GM23338 (cell line): ENCODE measurements around the gene SLC19A2. TPM values are rescaled to one million over a fixed set of nuclear protein-coding genes. Genes with fewer than 3 reads are reported as not detected.

Source experiments
- ATAC-seq: fragments of 200-7000 bp; cut with Tn5 transposase; 3 replicates; pipeline ENCODE4 v1.9.1; 2020
- DNase-seq: peaks from one replicate; pipeline ENCODE4 v3.0.0-alpha.2; 2015; ENCODE audit warnings: low spot score
- H2AFZ ChIP-seq: fragments of 200-600 bp; sonication (generic); 2 replicates; pipeline ENCODE4 v1.8.0; 2016; ENCODE audit warnings: antibody characterized with exemption, mild to moderate bottlenecking, moderate library complexity
- H3F3A ChIP-seq: fragments of 200-600 bp; sonication (generic); replicated peaks from 2 replicates; pipeline ENCODE4 v1.8.0; 2017; ENCODE audit warnings: antibody characterized with exemption, mixed run types, low read depth
- H3K27ac ChIP-seq: fragments of 200-600 bp; sonication (generic); 2 replicates; pipeline ENCODE4 v1.6.1; 2016; ENCODE audit warnings: low read depth
- H3K27me3 ChIP-seq: fragments of 200-600 bp; sonication (generic); 2 replicates; pipeline ENCODE4 v1.8.0; 2016; ENCODE audit warnings: mild to moderate bottlenecking, mixed run types, moderate library complexity; ENCODE audit not compliant: insufficient read depth
- H3K36me3 ChIP-seq: fragments of 200-600 bp; sonication (generic); 2 replicates; pipeline ENCODE4 v1.8.0; 2016; ENCODE audit warnings: mild to moderate bottlenecking; ENCODE audit not compliant: insufficient read depth
- H3K4me1 ChIP-seq: fragments of 200-600 bp; sonication (generic); 2 replicates; pipeline ENCODE4 v1.8.0; 2016; ENCODE audit warnings: mild to moderate bottlenecking, moderate library complexity; ENCODE audit not compliant: insufficient read depth
- H3K4me2 ChIP-seq: fragments of 200-600 bp; sonication (generic); 2 replicates; pipeline ENCODE4 v1.7.1; 2017; ENCODE audit warnings: mixed run types
- H3K4me3 ChIP-seq: fragments of 200-600 bp; sonication (generic); 2 replicates; pipeline ENCODE4 v1.6.1; 2016; ENCODE audit warnings: mixed run types
- H3K79me2 ChIP-seq: fragments of 200-600 bp; sonication (generic); replicated peaks from 2 replicates; pipeline ENCODE4 v1.8.0; 2017; ENCODE audit warnings: mild to moderate bottlenecking; ENCODE audit not compliant: insufficient read depth
- H3K9me2 ChIP-seq: fragments of 200-600 bp; sonication (generic); 2 replicates; pipeline ENCODE4 v1.8.0; 2017; ENCODE audit not compliant: insufficient read depth
- H4K20me1 ChIP-seq: fragments of 200-600 bp; sonication (generic); replicated peaks from 2 replicates; pipeline ENCODE4 v1.8.0; 2017; ENCODE audit warnings: mild to moderate bottlenecking; ENCODE audit not compliant: insufficient read depth
- H3K27ac Mint-ChIP-seq: 2 replicates; pipeline ENCODE4 v1.8.0; 2020; ENCODE audit warnings: inconsistent platforms, mild to moderate bottlenecking, moderate library complexity, mixed read lengths
- H3K27me3 Mint-ChIP-seq: 3 replicates; pipeline ENCODE4 v1.8.0; 2022; ENCODE audit warnings: low read depth, mild to moderate bottlenecking, moderate library complexity, mixed read lengths, inconsistent platforms; ENCODE audit not compliant: insufficient read depth, poor library complexity
- H3K36me3 Mint-ChIP-seq: 3 replicates; pipeline ENCODE4 v1.8.0; 2021; ENCODE audit warnings: low read depth, mild to moderate bottlenecking, inconsistent platforms, moderate library complexity, mixed read lengths
- H3K4me1 Mint-ChIP-seq: 3 replicates; pipeline ENCODE4 v1.8.0; 2020; ENCODE audit warnings: mild to moderate bottlenecking, inconsistent platforms, mixed read lengths
- H3K4me3 Mint-ChIP-seq: 3 replicates; pipeline ENCODE4 v1.8.0; 2021; ENCODE audit warnings: moderate library complexity, mild to moderate bottlenecking, inconsistent platforms, mixed read lengths
- H3K9me3 Mint-ChIP-seq: 3 replicates; pipeline ENCODE4 v1.8.0; 2020; ENCODE audit warnings: moderate library complexity, mild to moderate bottlenecking, inconsistent platforms, mixed read lengths
- CREB1 ChIP-seq: fragments of 250-450 bp; sonication (Bioruptor Pico); IDR thresholded peaks from 2 replicates; pipeline ENCODE4 v1.5.0; 2020; ENCODE audit warnings: low read depth, mild to moderate bottlenecking, moderate library complexity
- CTCF ChIP-seq, 2 experiments: fragments of 200-600 bp in 1 of 2; sonication (generic) in 1 of 2; conservative IDR thresholded peaks; 2 replicates each; pipeline versions ENCODE4 v1.5.1 to v1.6.1; 2016 to 2017; ENCODE audit warnings: antibody characterized with exemption in 2 of 2, low read depth in 2 of 2, mild to moderate bottlenecking in 2 of 2, moderate library complexity in 1 of 2
- ETS1 ChIP-seq: IDR thresholded peaks from 2 replicates; pipeline ENCODE4 v1.6.1; 2016; ENCODE audit warnings: antibody characterized with exemption
- EZH2 ChIP-seq: fragments of 200-600 bp; sonication (generic); IDR thresholded peaks from one replicate; pipeline ENCODE4 v1.8.0; 2017; ENCODE audit warnings: antibody characterized with exemption, mild to moderate bottlenecking, low read depth; ENCODE audit not compliant: unreplicated experiment
- EZH2phosphoT487 ChIP-seq: fragments of 200-600 bp; sonication (generic); IDR thresholded peaks from one replicate; pipeline ENCODE4 v1.8.1; 2018; ENCODE audit warnings: antibody characterized with exemption; ENCODE audit not compliant: unreplicated experiment
- JUNB ChIP-seq: IDR thresholded peaks from one replicate; pipeline ENCODE4 v1.6.1; 2016; ENCODE audit warnings: antibody characterized with exemption; ENCODE audit not compliant: unreplicated experiment
- NANOG ChIP-seq: IDR thresholded peaks from 2 replicates; pipeline ENCODE4 v1.6.1; 2016; ENCODE audit warnings: antibody characterized with exemption, borderline replicate concordance
- POLR2AphosphoS5 ChIP-seq: IDR thresholded peaks from 2 replicates; pipeline ENCODE4 v1.6.1; 2016; ENCODE audit warnings: antibody characterized with exemption, low read depth
- REST ChIP-seq: IDR thresholded peaks from one replicate; pipeline ENCODE4 v1.6.1; 2018; ENCODE audit warnings: antibody characterized with exemption; ENCODE audit not compliant: unreplicated experiment
- STAT1 ChIP-seq: IDR thresholded peaks from one replicate; pipeline ENCODE4 v1.6.1; 2016; ENCODE audit warnings: antibody characterized with exemption; ENCODE audit not compliant: unreplicated experiment
- ZNF114 ChIP-seq: fragments of 250-450 bp; sonication (Bioruptor Pico); IDR thresholded peaks from 2 replicates; pipeline ENCODE4 v1.5.0; 2020; ENCODE audit warnings: mild to moderate bottlenecking, moderate library complexity
- ZNF462 ChIP-seq: fragments of 250-450 bp; sonication (Bioruptor Pico); IDR thresholded peaks from 2 replicates; pipeline ENCODE4 v1.5.0; 2020; ENCODE audit warnings: mild to moderate bottlenecking, moderate library complexity
- polyA plus RNA-seq: library from polyadenylated mRNA; unstranded; fragments of >200 nt; fragmentation: Nextera tagmentation; extraction: Ambion mirVana; gene quantifications from 2 replicates; pipeline ENCODE4 v1.2.1, GENCODE V29; 2016
- total RNA-seq: library from RNA; depleted of rRNA; stranded (reverse); fragments of >200 nt; shearing (Covaris generic); gene quantifications from 2 replicates; pipeline ENCODE4 v1.2.3, GENCODE V29; 2014

SLC19A2 gene
- total and polyA plus RNA-seq, 2 experiments from 2014 or later, result 11.1 to 39.1 TPM

GRCh38 chr1:169452921-169453320, 32.8 kb downstream of the SLC19A2 start:
- Histone ChIP-seq H3K36me3 (no peaks in the 10 kb centered on the region), H3K9me2 (no peaks in the 10 kb centered on the region), H3K27me3 (no peaks in the 10 kb centered on the region), H3K4me3 (no peak overlapping the region), H4K20me1 (no peaks in the 10 kb centered on the region), H2AFZ (no peak overlapping the region), H3K27ac (no peak overlapping the region), H3K4me1 (0 out of 2 replicates have a peak, but pooled peaks cover 3% of the 10 kb centered on the region), H3K4me2 (no peak overlapping the region), H3K79me2 (no peaks in the 10 kb centered on the region), H3F3A (no peaks in the 10 kb centered on the region)
- Mint-ChIP-seq H3K27ac (0 out of 2 replicates have a peak overlapping the region, but pooled peaks have one; percentile 8), H3K27me3 (no peaks in the 10 kb centered on the region), H3K36me3 (peaks cover 4% of the 10 kb centered on the region; the same call in 2 of the 3 replicates), H3K4me1 (peaks cover 7% of the 10 kb centered on the region; the same call in 2 of the 3 replicates), H3K9me3 (peaks cover 8% of the 10 kb centered on the region; the same call in 2 of the 3 replicates), H3K4me3 (no peak overlapping the region)
- ATAC-seq, result no peak
- no peak for DNase-seq
- TF ChIP-seq STAT1, result no peak
- no peak for TF ChIP-seq REST
- TF ChIP-seq ETS1, result no peak
- no peak for TF ChIP-seq ZNF462 (CRISPR knock-in tag)
- no peak for TF ChIP-seq ZNF114
- no peak for TF ChIP-seq JUNB
- TF ChIP-seq EZH2, result no peak
- TF ChIP-seq CTCF (conservative IDR thresholded peaks at IDR 0.05; ENCODE audit: low read depth in 2 of 2), result no peak
- no peak for TF ChIP-seq CREB1 (CRISPR knock-in tag)
- TF ChIP-seq NANOG, result no peak
- TF ChIP-seq POLR2AphosphoS5, result no peak
- no peak for TF ChIP-seq EZH2phosphoT487
